Measurements from ENCODE around the gene DISC1.
A peak's percentile ranks its signal among the peaks of the same experiment; 100 is the strongest.
"Not testable (repeated sequence)": the region's sequence is repeated elsewhere in the genome, so short reads cannot be mapped to it uniquely, and the experiment has no call there.

DISC1 gene

DNA sequence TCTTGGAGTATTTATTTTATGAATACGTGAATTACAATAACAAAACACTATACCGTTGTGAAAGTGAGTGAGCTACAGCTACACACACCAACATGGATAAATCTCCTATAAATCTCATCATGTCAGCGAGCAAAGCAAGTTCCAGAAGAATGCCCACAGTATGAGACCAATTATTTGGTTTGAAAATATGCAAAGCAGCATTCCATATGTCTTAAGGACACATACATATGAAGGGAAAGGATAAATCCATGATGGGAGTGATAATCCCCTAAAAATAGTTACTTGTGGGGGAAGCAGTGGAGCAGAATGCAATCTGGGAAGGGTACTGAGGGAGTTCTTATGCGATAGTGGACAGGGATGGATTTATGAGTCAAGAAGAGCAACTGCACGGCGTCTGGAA, 261.3 kb downstream of the DISC1 start:
- no peak for DNase-seq (ENCODE audit: low read depth)

GRCh38 chr1:231890791-231891190, 264.2 kb downstream of the DISC1 start:
- no peak for DNase-seq (ENCODE audit: low read depth)

GRCh38 chr1:231893400-231894102, 267.0 kb downstream of the DISC1 start:
- DNase-seq (ENCODE audit: low read depth): no peak

GRCh38 chr1:231896806-231897205, 270.2 kb downstream of the DISC1 start:
- DNase-seq (ENCODE audit: low read depth): no peak

DNA sequence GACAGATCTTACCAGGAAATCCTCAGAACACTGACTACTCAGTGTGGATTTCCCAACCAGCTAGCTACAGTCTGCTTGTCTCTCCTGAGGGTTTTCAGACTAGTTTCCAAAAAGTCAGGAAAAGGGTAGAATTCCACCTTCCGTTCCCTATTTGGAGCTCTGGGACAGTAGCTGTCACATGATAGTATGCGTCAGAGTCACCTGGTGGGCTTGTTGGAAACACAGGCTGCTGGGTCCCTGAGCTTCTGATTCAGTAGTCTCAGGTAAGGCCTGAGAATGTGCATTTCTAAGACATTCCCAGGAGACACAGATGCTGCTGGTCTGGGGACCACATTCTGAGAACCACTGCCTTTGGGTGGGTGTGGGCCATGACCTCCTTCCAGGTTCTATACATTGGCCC, 272.5 kb downstream of the DISC1 start:
- DNase-seq (ENCODE audit: low read depth): no peak

GRCh38 chr1:231899713-231900435, 273.3 kb downstream of the DISC1 start:
- no peak for DNase-seq (ENCODE audit: low read depth)

DNA sequence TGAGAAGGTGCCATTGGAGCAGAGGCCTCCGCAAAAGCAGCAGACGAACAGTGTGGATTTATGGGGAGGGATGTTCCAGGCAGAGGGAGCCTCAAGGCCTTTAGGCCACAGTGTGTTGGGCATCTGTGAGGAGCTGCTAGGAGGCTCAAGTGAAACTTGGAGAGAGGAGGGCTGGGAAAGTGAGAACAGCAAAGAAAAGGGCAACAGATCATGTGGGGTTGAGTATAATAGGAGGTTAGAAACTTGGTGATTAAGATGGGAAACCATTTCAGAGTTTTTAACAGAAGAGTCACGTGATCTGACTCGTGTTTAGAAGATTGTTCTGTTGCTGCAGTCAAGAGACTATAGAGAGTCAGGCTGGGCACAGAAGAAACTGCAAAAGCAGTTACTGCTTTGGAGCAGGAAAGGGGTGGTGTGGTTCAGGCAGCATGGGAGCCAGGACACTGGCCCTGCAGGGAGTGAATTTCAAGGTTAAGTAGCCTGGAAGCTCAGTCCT, 277.0 kb downstream of the DISC1 start:
- no peak for DNase-seq (ENCODE audit: low read depth)

DNA sequence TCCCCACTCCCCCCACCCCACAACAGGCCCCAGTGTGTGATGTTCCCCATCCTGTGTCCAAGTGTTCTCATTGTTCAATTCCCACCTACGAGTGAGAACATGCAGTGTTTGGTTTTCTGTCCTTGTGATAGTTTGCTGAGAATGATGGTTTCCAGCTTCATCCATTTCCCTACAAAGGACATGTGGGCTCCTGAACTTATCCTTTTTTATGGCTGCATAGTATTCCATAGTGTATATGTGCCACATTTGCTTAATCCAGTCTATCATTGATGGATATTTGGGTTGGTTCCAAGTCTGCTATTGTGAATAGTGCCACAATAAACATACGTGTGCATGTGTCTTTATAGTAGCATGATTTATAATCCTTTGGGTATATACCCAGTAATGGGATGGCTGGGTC, 280.7 kb downstream of the DISC1 start:
- not testable (repeated sequence) for DNase-seq (ENCODE audit: low read depth)

DNA sequence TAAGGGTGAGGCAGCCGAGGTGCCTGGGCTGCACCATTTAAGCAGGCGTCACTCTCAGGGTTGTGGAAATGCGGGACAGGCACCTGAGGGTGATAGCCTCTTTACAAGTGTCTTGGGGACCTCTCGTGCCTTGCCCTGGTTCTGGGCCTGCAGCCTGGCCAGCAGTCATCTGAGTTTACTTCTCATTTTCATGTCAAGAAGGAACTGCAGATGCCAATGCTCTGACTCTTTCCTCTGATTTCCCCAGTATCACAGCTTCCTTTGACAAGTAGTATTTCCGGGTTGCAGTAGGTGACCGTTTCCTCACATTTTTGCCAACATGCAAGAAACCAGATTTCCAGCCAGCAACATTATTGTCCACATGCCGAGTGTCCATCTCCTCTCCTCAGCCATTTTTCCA, 286.9 kb downstream of the DISC1 start:
- DNase-seq (ENCODE audit: low read depth): no peak

GRCh38 chr1:231918239-231919015, 291.8 kb downstream of the DISC1 start:
- no peak for DNase-seq (ENCODE audit: low read depth)

DNA sequence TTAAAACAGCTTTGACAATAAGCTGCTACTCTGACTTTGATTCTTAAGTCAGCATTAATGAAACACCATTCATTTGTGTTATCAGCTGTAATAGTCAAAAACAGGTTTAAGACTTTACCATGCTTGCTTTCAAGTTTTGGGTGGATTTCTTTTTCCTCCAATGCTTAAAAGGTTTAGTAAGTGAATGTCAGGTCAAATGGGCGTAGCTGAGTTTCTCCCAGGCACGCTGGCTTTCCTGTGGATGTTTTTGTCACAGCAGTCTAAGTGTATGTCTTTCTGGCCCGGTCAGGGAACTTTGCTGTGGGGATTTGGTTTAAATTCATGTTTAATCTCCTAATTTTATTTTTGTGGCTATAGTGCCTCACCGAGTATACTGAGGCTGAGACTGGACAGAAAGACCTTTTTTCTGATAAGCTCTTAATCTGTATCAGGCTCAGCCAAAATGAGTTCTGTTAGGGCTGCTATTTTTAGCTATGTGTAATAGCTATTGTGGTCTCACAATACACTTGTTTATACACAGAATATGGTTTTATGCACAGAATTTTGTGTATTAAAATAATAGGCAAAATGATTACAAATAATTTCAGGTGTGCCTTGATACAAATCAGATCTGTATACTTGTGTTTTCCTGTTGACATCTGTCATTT, 292.8 kb downstream of the DISC1 start:
- no peak for DNase-seq (ENCODE audit: low read depth)

GRCh38 chr1:231919886-231920285, 293.3 kb downstream of the DISC1 start:
- DNase-seq (ENCODE audit: low read depth): no peak

DNA sequence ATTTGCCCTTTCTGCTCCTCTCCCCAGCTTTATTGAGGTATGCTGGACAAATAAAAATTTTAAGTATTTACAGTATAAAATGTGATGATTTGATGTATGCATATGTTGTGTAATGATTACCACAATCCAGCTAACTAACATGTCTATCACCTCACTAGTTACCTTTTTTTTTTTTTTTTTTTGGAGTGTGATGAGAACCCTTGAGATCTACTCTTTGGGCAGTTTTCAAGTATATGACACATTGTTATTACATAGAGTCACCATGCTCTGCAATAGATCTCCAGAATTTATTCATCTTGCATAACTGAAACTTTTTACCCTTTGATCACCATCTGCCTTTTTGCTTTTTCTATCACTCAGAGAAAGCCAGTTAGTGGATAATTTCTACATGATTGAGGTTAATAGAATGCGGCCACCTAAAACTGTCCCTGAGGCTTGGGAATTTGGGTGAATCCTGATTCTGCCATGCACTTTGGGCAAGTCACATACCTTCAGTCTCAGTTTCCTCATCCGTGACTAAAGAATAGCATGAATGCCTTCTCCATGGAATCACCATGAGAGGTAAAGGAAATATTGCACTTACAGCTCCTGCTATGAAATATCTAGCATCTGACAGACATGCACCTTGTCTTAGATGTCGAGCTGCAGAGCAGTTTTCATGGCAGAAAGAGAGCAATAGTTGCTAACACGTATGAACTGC, 295.2 kb downstream of the DISC1 start:
- DNase-seq (ENCODE audit: low read depth): no peak

DNA sequence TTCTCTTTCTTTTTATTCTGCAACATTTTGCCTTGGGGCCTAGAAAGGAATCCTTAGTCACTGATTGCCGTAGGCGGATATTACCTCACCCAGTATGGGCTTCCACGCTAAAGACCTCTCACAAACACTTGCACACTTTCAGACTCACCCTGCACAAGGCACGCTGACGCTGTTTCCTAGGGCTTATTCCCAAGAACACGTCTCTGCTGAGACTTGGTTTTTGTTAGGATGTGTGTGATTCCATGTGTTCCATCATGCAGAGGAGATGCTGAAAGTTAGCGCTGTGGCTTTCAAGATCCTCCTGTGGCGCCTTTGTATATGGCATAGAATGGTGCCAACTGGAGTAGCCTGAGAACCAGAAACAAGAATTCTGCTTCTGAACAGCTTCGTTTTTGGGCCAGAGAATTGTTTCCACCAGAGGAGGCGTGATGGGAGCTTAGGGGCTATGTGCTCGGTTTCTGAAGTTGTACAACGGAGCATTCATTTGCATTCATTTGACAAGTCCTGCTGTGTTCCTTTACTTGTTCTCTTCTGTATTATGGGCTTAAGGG, 297.0 kb downstream of the DISC1 start:
- no peak for DNase-seq (ENCODE audit: low read depth)

- no peak for DNase-seq (ENCODE audit: low read depth)
Measured at GRCh38 chr1:231924180-231924579, 297.6 kb downstream of the DISC1 start.

DNA sequence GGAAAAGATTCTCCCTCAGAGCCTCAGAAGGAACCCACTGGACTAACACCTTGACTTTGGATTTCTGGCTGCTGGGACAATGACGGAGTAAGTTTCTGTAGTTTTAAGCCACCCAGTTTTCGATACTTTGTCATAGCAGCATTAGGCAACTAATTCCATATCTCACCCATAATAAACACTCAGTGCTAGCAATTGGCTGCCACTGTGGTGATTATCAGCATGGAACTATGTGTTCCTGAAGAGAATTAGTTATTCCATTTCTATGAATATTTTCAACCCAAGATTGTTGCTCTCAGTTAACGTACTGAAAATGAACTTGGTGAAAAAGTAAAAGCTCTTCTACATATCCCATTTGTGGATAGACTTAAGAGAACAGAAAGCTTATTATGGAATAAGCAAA, 299.3 kb downstream of the DISC1 start:
- DNase-seq (ENCODE audit: low read depth): no peak

DNA sequence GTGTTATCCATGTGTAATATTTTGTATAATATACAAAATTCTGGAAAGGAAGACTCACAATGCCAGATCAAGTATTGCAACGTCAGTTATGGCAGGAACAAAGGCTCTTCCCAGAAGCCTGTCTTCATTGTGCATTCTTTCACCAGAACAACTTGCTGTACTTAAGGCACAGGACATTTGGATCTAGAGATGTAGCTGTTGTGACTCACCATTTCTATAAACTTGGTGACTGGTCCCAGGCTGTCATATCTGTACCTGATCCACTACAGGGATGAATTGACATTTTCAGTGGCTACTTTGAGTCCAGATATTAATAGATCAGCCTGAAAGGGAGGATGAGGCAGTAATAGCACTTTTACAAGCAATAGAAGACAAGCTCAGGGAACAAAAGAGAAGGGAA, 299.8 kb downstream of the DISC1 start:
- DNase-seq (ENCODE audit: low read depth): no peak

- no peak for DNase-seq (ENCODE audit: low read depth)
Measured at GRCh38 chr1:231926933-231927332, 300.3 kb downstream of the DISC1 start.

- DNase-seq (ENCODE audit: low read depth): no peak
Measured at GRCh38 chr1:231927431-231927830, 300.8 kb downstream of the DISC1 start.

DNA sequence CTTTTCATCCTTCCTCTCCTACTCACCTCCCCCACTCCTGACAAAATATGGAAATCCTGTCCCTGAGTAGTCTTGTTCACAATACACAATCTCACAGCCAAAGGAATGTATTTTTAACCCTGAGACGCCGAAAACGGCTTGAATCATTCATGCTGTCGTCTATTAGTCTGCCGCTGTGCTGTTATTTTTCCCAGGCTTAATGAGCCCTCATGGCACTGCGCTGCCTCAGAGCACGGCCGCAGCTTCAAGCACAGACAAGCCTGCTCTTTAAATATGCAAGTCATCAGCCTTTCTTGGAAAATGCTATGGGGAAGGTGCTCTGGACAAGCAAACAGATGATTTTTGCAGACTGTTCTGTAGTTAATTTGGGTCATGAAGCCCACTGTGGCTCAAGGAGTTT, 302.7 kb downstream of the DISC1 start:
- peak; percentile 48 for DNase-seq (ENCODE audit: low read depth)

GRCh38 chr1:231930257-231930947, 303.8 kb downstream of the DISC1 start:
- DNase-seq (ENCODE audit: low read depth): no peak

Measured in GM04504 (cell line).